ENCODE data around the gene CTRB1.

- TF ChIP-seq POLR2A (IDR thresholded peaks at IDR 0.05), result no peak
- TF ChIP-seq CTCF (IDR thresholded peaks at IDR 0.05), result no peak
- no peak for TF ChIP-seq POLR2AphosphoS5 (IDR thresholded peaks at IDR 0.05)
- no peak for TF ChIP-seq EP300 (IDR thresholded peaks at IDR 0.05)
These were observed 39.6 kb upstream of the CTRB1 start for GRCh38 chr16:75179208-75179607.

Data from upper lobe of left lung (tissue), 4 donors.